ENCODE data around the gene IL4I1. TPM values are rescaled to one million over a fixed set of nuclear protein-coding genes. Genes with fewer than 3 reads are reported as not detected.

IL4I1 gene
- total RNA-seq, 1 experiment from 2014 or later = 1.5 TPM

- no peak for TF ChIP-seq CTCF (IDR thresholded peaks at IDR 0.05)
- no peak for TF ChIP-seq SIN3A (IDR thresholded peaks at IDR 0.05; ENCODE audit: borderline replicate concordance, insufficient read depth, low read depth, low read length)
- no peak for TF ChIP-seq REST (IDR thresholded peaks at IDR 0.05; ENCODE audit: insufficient read depth in 1 of 2, low read depth in 2 of 2, low read length in 1 of 2)
- no peak for TF ChIP-seq TCF7L2 (IDR thresholded peaks at IDR 0.05; ENCODE audit: low read depth, low read length)
- TF ChIP-seq POLR2AphosphoS5 (IDR thresholded peaks at IDR 0.05; ENCODE audit: low read depth, low read length) = no peak
- no peak for DNase-seq (ENCODE audit: low read depth, low spot score)
- H3K27ac ChIP-seq (ENCODE audit: low read length) = no peak overlapping the region
- ChIA-PET CTCF (no interaction called here), POLR2A (no interaction called here)
- no peak for ATAC-seq
- H3K9me3 ChIP-seq (ENCODE audit: control insufficient read depth, insufficient read depth, low read depth, low read length) = no peaks in the 10 kb centered on the region
- intact Hi-C loops (cut with micrococcal nuclease; ENCODE audit: unreplicated experiment) (no loop called here), in situ Hi-C loops (cut with HindIII; ENCODE audit: low pct_unique_long_range_greater_than_20kb, low sequenced_read_pairs) (no loop called here)
- H3K4me1 ChIP-seq (ENCODE audit: control insufficient read depth, insufficient read depth, low read length) = peaks cover 10% of the 10 kb centered on the region
- no peaks in the 10 kb centered on the region for H3K27me3 ChIP-seq (ENCODE audit: control insufficient read depth, insufficient read depth, low read length)
- BruUV-seq (replicated peaks) = no TSS peak
- no peak overlapping the region for H3K4me3 ChIP-seq (ENCODE audit: low read depth in 2 of 2, low read length in 2 of 2)
- no peaks in the 10 kb centered on the region for H3K36me3 ChIP-seq (ENCODE audit: control insufficient read depth, insufficient read depth, low read length)
Observed at GRCh38 chr19:49894879-49895565, 1.7 kb downstream of the IL4I1 start.

GRCh38 chr19:49894011-49894664 lies 2.5 kb downstream of the IL4I1 start:
- H3K36me3 ChIP-seq (ENCODE audit: control insufficient read depth, insufficient read depth, low read length) = no peaks in the 10 kb centered on the region
- H3K27me3 ChIP-seq (ENCODE audit: control insufficient read depth, insufficient read depth, low read length) = no peaks in the 10 kb centered on the region
- BruUV-seq (replicated peaks) = no TSS peak
- no peak for ATAC-seq
- no peaks in the 10 kb centered on the region for H3K9me3 ChIP-seq (ENCODE audit: control insufficient read depth, insufficient read depth, low read depth, low read length)
- no peak overlapping the region for H3K4me3 ChIP-seq (ENCODE audit: low read depth in 2 of 2, low read length in 2 of 2)
- no peak for DNase-seq (ENCODE audit: low read depth, low spot score)
- POLR2A ChIA-PET = no interaction called here
- intact Hi-C loops (cut with micrococcal nuclease; ENCODE audit: unreplicated experiment) (no loop called here), in situ Hi-C loops (cut with HindIII; ENCODE audit: low pct_unique_long_range_greater_than_20kb, low sequenced_read_pairs) (no loop called here)
- CTCF ChIA-PET = no interaction called here
- no peak for TF ChIP-seq POLR2AphosphoS5 (IDR thresholded peaks at IDR 0.05; ENCODE audit: low read depth, low read length)
- no peak for TF ChIP-seq TCF7L2 (IDR thresholded peaks at IDR 0.05; ENCODE audit: low read depth, low read length)
- TF ChIP-seq REST (IDR thresholded peaks at IDR 0.05; ENCODE audit: insufficient read depth in 1 of 2, low read depth in 2 of 2, low read length in 1 of 2) = no peak
- no peak for TF ChIP-seq CTCF (IDR thresholded peaks at IDR 0.05)
- no peak for TF ChIP-seq SIN3A (IDR thresholded peaks at IDR 0.05; ENCODE audit: borderline replicate concordance, insufficient read depth, low read depth, low read length)
- peaks cover 10% of the 10 kb centered on the region for H3K4me1 ChIP-seq (ENCODE audit: control insufficient read depth, insufficient read depth, low read length)
- H3K27ac ChIP-seq (ENCODE audit: low read length) = no peak overlapping the region

Data from Panc1 (cell line).